Measurements from ENCODE around the gene CCNL1. TPM values are rescaled to one million over a fixed set of nuclear protein-coding genes. Genes with fewer than 3 reads are reported as not detected.

CCNL1 gene
- total and polyA plus RNA-seq, 2 of the 4 experiments (the other 2 are of a cell fraction), result 60.9 to 83.3 TPM

DNA sequence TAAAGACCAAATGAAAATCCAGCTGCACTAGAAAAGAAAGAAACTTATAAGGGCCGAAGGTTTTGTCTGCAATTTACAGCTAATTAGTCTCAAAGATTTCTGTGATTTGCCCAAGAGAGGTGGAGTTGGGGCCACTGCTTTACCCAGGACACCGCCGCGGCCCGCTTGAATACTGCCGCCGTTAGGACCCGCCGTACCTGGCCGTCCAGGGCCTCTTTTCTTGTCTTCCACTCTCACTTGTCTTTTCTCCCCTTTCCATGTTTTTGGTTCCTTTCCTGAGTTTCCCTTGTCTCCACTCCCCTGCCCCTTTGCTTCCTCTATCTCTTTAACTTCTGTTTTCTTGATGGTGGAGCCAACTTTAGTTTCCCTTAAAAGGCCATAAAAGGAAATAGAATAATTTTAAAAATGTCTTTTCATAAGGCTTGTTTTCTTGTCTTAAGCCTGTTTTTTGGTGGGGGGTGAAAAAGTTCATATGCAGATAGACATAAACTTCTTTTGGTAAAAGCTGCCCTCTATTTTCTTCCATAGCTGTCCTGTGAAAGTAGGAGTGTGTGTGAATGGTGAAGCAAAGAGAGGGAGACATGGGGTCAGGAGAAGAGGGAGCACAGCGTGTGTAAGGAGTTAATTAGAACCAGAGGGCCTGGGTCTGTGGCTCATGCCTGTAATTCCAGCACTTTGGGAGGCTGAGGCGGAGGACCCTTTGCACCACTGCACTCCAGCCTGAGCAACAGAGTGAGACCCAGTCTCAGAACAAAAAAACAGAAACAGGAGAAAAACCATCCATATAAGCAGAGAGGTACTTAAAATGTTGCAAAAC lies 16.0 kb upstream of the CCNL1 start:
- ChIA-PET CTCF (interaction anchor here (0.9 to 1.3 kb wide), 4 partner anchors 13 to 397 kb away, joined by 3 to 4 read pairs (median 3); no protein-coding TSS in a partner anchor), POLR2A (ENCODE audit: unreplicated experiment) (interaction anchor here (2.8 kb wide), 1 partner anchor 16 kb away, joined by 46 read pairs; the partner anchor contains the start of gene CCNL1)
- peak overlapping the region; percentile 60 for H3K4me3 ChIP-seq (ENCODE audit: insufficient read depth, low read depth, low read length)
- peak overlapping the region; percentile 80 for H4K5ac ChIP-seq (ENCODE audit: low read depth, low read length)
- 0% methylated on average over 6 of the region's 12 CpGs; no CpG with 5 or more reads in 1 of the 2 experiments for WGBS, 2 experiments (ENCODE audit: extremely low coverage in 2 of 2, insufficient read length in 1 of 2)
- peak overlapping the region; percentile 75 for H2BK120ac ChIP-seq (ENCODE audit: low read depth, low read length)
- H3K56ac ChIP-seq (ENCODE audit: extremely low read depth, insufficient read depth, low read length), result peak overlapping the region; percentile 99
- H3K27ac ChIP-seq (ENCODE audit: insufficient read depth, low read length), result peak overlapping the region; percentile 77
- 0 out of 2 replicates have a peak, but pooled peaks have one; percentile 7 for TF ChIP-seq CHD1 (IDR thresholded peaks at IDR 0.05; ENCODE audit: low read depth, low read length)
- no peak for TF ChIP-seq MAFK (IDR thresholded peaks at IDR 0.05; ENCODE audit: low read depth, low read length)
- TF ChIP-seq MAZ (IDR thresholded peaks at IDR 0.05; ENCODE audit: borderline replicate concordance, low read depth, low read length), result no peak
- no peak for TF ChIP-seq RCOR1 (IDR thresholded peaks at IDR 0.05; ENCODE audit: insufficient replicate concordance, low read length)
- no peak for TF ChIP-seq RAD21 (IDR thresholded peaks at IDR 0.05; ENCODE audit: low read length)
- in situ Hi-C loops (cut with MboI; ENCODE audit: low sequenced_read_pairs) (no loop called here), intact Hi-C loops (cut with micrococcal nuclease) (loop anchor here (1.0 kb wide), 1 partner anchor 16 kb away; the partner anchor contains the start of gene CCNL1), dilution Hi-C loops (cut with HindIII; ENCODE audit: low sequenced_read_pairs, unreplicated experiment) (no loop called here)
- no peaks in the 10 kb centered on the region for H3K27me3 ChIP-seq (ENCODE audit: control insufficient read depth, insufficient read depth, low read length)
- peak overlapping the region; percentile 96 for H3K14ac ChIP-seq (replicated peaks; ENCODE audit: low read depth, low read length)
- peaks cover 5% of the 10 kb centered on the region; the same call in 1 of the 2 replicates for H3K9me1 ChIP-seq (ENCODE audit: insufficient read depth, low read length)
- no peaks in the 10 kb centered on the region for H4K20me1 ChIP-seq (ENCODE audit: insufficient read depth, low read length)
- H2BK20ac ChIP-seq (ENCODE audit: low read depth, low read length), result no peak overlapping the region
- H3K36me3 ChIP-seq (ENCODE audit: control insufficient read depth, insufficient read depth, low read length), result no peaks in the 10 kb centered on the region
- H2AK9ac ChIP-seq (replicated peaks; ENCODE audit: low read depth, low read length, poor library complexity), result no peak overlapping the region
- H3K23ac ChIP-seq (ENCODE audit: low read depth, low read length), result peak overlapping the region; percentile 98
- peak overlapping the region; percentile 86 for H2BK5ac ChIP-seq (ENCODE audit: low read depth, low read length, poor library complexity, severe bottlenecking)
- peak overlapping the region; percentile 65; the same call in 1 of the 2 replicates for H2AK5ac ChIP-seq (ENCODE audit: low read depth, low read length)
- no TSS peak for BruUV-seq (replicated peaks)
- H3K4ac ChIP-seq (ENCODE audit: low read depth, low read length), result peak overlapping the region; percentile 92
- peak overlapping the region; percentile 90 for H3K9ac ChIP-seq (ENCODE audit: low read depth, low read length)
- H4K91ac ChIP-seq (ENCODE audit: insufficient read depth, low read depth, low read length), result peak overlapping the region; percentile 74
- ATAC-seq (ENCODE audit: low read depth), result peak; percentile 25
- H3K4me1 ChIP-seq (ENCODE audit: control insufficient read depth, insufficient read depth, low read length), result no peaks in the 10 kb centered on the region; the same call in none of the 2 replicates
- peak overlapping the region; percentile 71 for H2AFZ ChIP-seq (replicated peaks; ENCODE audit: low read length, poor library complexity)
- H2BK15ac ChIP-seq (ENCODE audit: low read depth, low read length), result peak overlapping the region; percentile 66; the same call in 1 of the 3 replicates
- H4K8ac ChIP-seq (ENCODE audit: low read depth in 2 of 2, low read length in 2 of 2), result peak overlapping the region; percentile 52 to 95
- peak; percentile 54 for DNase-seq
- no peaks in the 10 kb centered on the region for H3K9me3 ChIP-seq (ENCODE audit: control insufficient read depth, insufficient read depth, low read length)
- H3K4me2 ChIP-seq (ENCODE audit: low read depth, low read length), result peak overlapping the region; percentile 94
- peak overlapping the region; percentile 71; the same call in 1 of the 2 replicates for H3K18ac ChIP-seq (ENCODE audit: low read depth, low read length)
- peaks cover 11 to 16% of the 10 kb centered on the region in 2 experiments; a peak in 3 of 4 replicates for H3K79me1 ChIP-seq (ENCODE audit: low read depth in 1 of 2, low read length in 2 of 2)

All from IMR-90 (cell line).